Neural crest cell (in vitro differentiated cells): Measurements from ENCODE around the gene MACROH2A1. TPM values are rescaled to one million over a fixed set of nuclear protein-coding genes. Genes with fewer than 3 reads are reported as not detected.

Experiments used
- DNase-seq: peaks from one replicate; pipeline ENCODE4 v3.0.0; 2021; ENCODE audit warnings: low read depth, mixed read lengths, low spot score
- H3K27ac Mint-ChIP-seq: one replicate; pipeline ENCODE4 v1.8.0; 2021; ENCODE audit warnings: mild to moderate bottlenecking, mixed read lengths; ENCODE audit not compliant: unreplicated experiment
- H3K27me3 Mint-ChIP-seq: 2 replicates; pipeline ENCODE4 v1.8.0; 2021; ENCODE audit warnings: low read depth, mild to moderate bottlenecking, mixed read lengths
- H3K36me3 Mint-ChIP-seq: 2 replicates; pipeline ENCODE4 v1.8.0; 2021; ENCODE audit warnings: low read depth, mild to moderate bottlenecking, mixed read lengths
- H3K4me1 Mint-ChIP-seq: 2 replicates; pipeline ENCODE4 v1.8.0; 2021; ENCODE audit warnings: mixed read lengths
- H3K4me3 Mint-ChIP-seq: one replicate; pipeline ENCODE4 v1.8.0; 2021; ENCODE audit warnings: mild to moderate bottlenecking, mixed read lengths
- H3K9me3 Mint-ChIP-seq: 2 replicates; pipeline ENCODE4 v1.8.0; 2021; ENCODE audit warnings: mixed read lengths
- total RNA-seq: library from RNA; stranded (reverse); gene quantifications from 2 replicates; pipeline ENCODE4 v1.2.1, GENCODE V29; 2021
- TF ChIP-seq, protein P1 (sequence below): fragments of 200-600 bp; sonication (generic); conservative IDR thresholded peaks from 2 replicates; pipeline ENCODE4 v1.5.0; 2021; ENCODE audit warnings: antibody characterized with exemption, mild to moderate bottlenecking

The MACROH2A1 gene
- total RNA-seq, 1 donor from 2014 or later = 339 TPM

GRCh38 chr5:135347392-135347791, 51.6 kb downstream of the MACROH2A1 start:
- H3K4me1 Mint-ChIP-seq = no peaks in the 10 kb centered on the region
- H3K27ac Mint-ChIP-seq = no peak overlapping the region
- no peak overlapping the region for H3K4me3 Mint-ChIP-seq
- TF ChIP-seq, protein P1, sequence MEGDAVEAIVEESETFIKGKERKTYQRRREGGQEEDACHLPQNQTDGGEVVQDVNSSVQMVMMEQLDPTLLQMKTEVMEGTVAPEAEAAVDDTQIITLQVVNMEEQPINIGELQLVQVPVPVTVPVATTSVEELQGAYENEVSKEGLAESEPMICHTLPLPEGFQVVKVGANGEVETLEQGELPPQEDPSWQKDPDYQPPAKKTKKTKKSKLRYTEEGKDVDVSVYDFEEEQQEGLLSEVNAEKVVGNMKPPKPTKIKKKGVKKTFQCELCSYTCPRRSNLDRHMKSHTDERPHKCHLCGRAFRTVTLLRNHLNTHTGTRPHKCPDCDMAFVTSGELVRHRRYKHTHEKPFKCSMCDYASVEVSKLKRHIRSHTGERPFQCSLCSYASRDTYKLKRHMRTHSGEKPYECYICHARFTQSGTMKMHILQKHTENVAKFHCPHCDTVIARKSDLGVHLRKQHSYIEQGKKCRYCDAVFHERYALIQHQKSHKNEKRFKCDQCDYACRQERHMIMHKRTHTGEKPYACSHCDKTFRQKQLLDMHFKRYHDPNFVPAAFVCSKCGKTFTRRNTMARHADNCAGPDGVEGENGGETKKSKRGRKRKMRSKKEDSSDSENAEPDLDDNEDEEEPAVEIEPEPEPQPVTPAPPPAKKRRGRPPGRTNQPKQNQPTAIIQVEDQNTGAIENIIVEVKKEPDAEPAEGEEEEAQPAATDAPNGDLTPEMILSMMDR = no peak
- H3K36me3 Mint-ChIP-seq = peaks cover 5% of the 10 kb centered on the region
- no peaks in the 10 kb centered on the region for H3K27me3 Mint-ChIP-seq
- no peaks in the 10 kb centered on the region for H3K9me3 Mint-ChIP-seq
- DNase-seq = no peak

- H3K9me3 Mint-ChIP-seq = no peaks in the 10 kb centered on the region
- H3K36me3 Mint-ChIP-seq = peaks cover 5% of the 10 kb centered on the region
- TF ChIP-seq, protein P1 = no peak
- DNase-seq = no peak
- peak overlapping the region; percentile 67 for H3K27ac Mint-ChIP-seq
- no peak overlapping the region for H3K4me3 Mint-ChIP-seq
- no peaks in the 10 kb centered on the region for H3K27me3 Mint-ChIP-seq
- no peaks in the 10 kb centered on the region for H3K4me1 Mint-ChIP-seq
Observed at GRCh38 chr5:135345956-135346731, 52.9 kb downstream of the MACROH2A1 start.

DNA sequence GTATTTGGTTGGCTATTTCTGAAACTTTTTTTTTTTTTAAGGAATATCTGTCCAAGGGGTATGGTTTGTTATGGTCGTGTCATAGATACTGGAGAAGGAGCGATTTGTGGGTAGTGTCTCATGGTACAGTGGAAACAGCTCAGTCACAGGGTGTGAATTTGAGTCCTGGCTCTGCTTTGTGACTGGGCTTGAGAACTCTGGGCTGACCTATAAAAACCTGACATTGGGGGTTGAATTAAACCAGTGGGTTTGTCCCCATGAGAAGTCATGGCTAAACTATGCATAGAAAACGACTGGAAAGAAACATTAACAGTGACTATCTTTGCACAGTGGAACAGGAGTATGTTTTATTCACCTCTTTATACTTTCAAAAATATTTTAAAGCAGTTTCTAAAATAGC, 54.7 kb downstream of the MACROH2A1 start:
- DNase-seq = no peak
- TF ChIP-seq, protein P1 = no peak
- H3K27me3 Mint-ChIP-seq = no peaks in the 10 kb centered on the region
- no peaks in the 10 kb centered on the region for H3K4me1 Mint-ChIP-seq
- no peak overlapping the region for H3K4me3 Mint-ChIP-seq
- peaks cover 2% of the 10 kb centered on the region for H3K36me3 Mint-ChIP-seq
- no peaks in the 10 kb centered on the region for H3K9me3 Mint-ChIP-seq
- H3K27ac Mint-ChIP-seq = peak overlapping the region; percentile 43

DNA sequence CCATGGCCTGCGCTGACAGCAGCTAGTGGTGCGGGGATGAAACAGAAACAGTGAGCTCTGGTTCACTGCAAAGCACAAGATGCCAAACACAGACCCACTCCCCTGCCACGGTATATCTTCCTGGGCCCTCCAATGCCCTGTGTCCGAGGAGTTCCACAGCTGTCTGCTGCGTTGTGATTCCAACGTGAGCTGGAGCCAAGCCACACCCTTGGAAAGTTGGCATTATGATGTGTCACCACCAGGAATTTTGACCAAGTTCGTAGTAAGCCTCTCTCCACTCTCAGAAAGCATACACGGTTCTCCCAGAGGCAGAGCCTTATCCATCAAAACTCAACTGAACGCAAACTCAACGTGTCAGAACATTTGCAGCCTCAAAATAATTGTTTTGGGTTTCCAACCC, 55.6 kb downstream of the MACROH2A1 start:
- no peaks in the 10 kb centered on the region for H3K4me1 Mint-ChIP-seq
- H3K4me3 Mint-ChIP-seq = no peak overlapping the region
- H3K27ac Mint-ChIP-seq = no peak overlapping the region
- DNase-seq = no peak
- peaks cover 2% of the 10 kb centered on the region for H3K36me3 Mint-ChIP-seq
- H3K9me3 Mint-ChIP-seq = no peaks in the 10 kb centered on the region
- no peaks in the 10 kb centered on the region for H3K27me3 Mint-ChIP-seq
- TF ChIP-seq, protein P1 = no peak

GRCh38 chr5:135342551-135342875, 56.5 kb downstream of the MACROH2A1 start:
- no peaks in the 10 kb centered on the region for H3K27me3 Mint-ChIP-seq
- H3K36me3 Mint-ChIP-seq = peaks cover 2% of the 10 kb centered on the region
- no peak overlapping the region for H3K4me3 Mint-ChIP-seq
- TF ChIP-seq, protein P1 = no peak
- H3K9me3 Mint-ChIP-seq = no peaks in the 10 kb centered on the region
- no peak overlapping the region for H3K27ac Mint-ChIP-seq
- H3K4me1 Mint-ChIP-seq = no peaks in the 10 kb centered on the region
- DNase-seq = no peak
